Activated CD8-positive, alpha-beta T cell treated with anti-CD3 and anti-CD28 coated beads, Interleukin-2, amount 10 ng/mL, durations not matched to agents 7 days and 5 days (primary cell): ENCODE results near the gene PRR15L. TPM values are rescaled to one million over a fixed set of nuclear protein-coding genes. Genes with fewer than 3 reads are reported as not detected.

Source experiments
- ATAC-seq: fragments of 150-1000 bp; cut with Tn5 transposase; one replicate; pipeline ENCODE4 v1.10.0; 2021; ENCODE audit warnings: moderate library complexity
- CTCF ChIA-PET: fragments of 350-600 bp; sonication (Branson Sonifier 250); formaldehyde crosslinking; loops from one replicate; lab custom pipeline; 2021; ENCODE audit warnings: antibody characterized with exemption; lab: Charles Lee
- POLR2A ChIA-PET: fragments of 350-600 bp; sonication (Branson Sonifier 250); formaldehyde crosslinking; loops from one replicate; lab custom pipeline; 2021; ENCODE audit warnings: antibody characterized with exemption; lab: Charles Lee
- DNase-seq: peaks from one replicate; pipeline ENCODE4 v3.0.0-alpha.2; 2020
- H3K27ac Mint-ChIP-seq: one replicate; pipeline ENCODE4 v1.8.0; 2021; ENCODE audit warnings: mild to moderate bottlenecking, mixed read lengths
- H3K27me3 Mint-ChIP-seq: one replicate; pipeline ENCODE4 v1.8.0; 2021; ENCODE audit warnings: low read depth, mixed read lengths
- H3K36me3 Mint-ChIP-seq: one replicate; pipeline ENCODE4 v1.8.0; 2021; ENCODE audit warnings: low read depth, mixed read lengths
- H3K4me1 Mint-ChIP-seq: one replicate; pipeline ENCODE4 v1.8.0; 2021; ENCODE audit warnings: low read depth, mixed read lengths
- H3K4me3 Mint-ChIP-seq: one replicate; pipeline ENCODE4 v1.8.0; 2021; ENCODE audit warnings: mild to moderate bottlenecking, mixed read lengths
- H3K9me3 Mint-ChIP-seq: one replicate; pipeline ENCODE4 v1.8.0; 2022; ENCODE audit warnings: mixed read lengths; ENCODE audit not compliant: insufficient read depth
- total RNA-seq, 2 experiments: library from RNA; stranded (reverse); gene quantifications; one replicate each; pipeline ENCODE4 v1.2.3, GENCODE V29; 2021

Gene PRR15L
- total RNA-seq, 2 experiments from 2014 or later: not detected

- DNase-seq (no peak), ATAC-seq (no peak)
- Mint-ChIP-seq H3K27me3 (no peaks in the 10 kb centered on the region), H3K36me3 (peaks cover 2% of the 10 kb centered on the region), H3K9me3 (no peaks in the 10 kb centered on the region), H3K27ac (no peak overlapping the region), H3K4me1 (no peaks in the 10 kb centered on the region), H3K4me3 (no peak overlapping the region)
- ChIA-PET CTCF (interaction anchor here (1.1 to 7.7 kb wide), 5 partner anchors 8 to 67 kb away, joined by 3 to 52 read pairs (median 5); partner anchors contain the start of gene CDK5RAP3), POLR2A (interaction anchor here (0.7 to 1.6 kb wide), 4 partner anchors 14 to 61 kb away, joined by 3 to 6 read pairs (median 4); partner anchors contain the start of genes CDK5RAP3 and PNPO)
Observed at GRCh38 chr17:47956791-47957590, 692 bp downstream of the PRR15L start.

GRCh38 chr17:47955497-47956461 is 1.9 kb downstream of the PRR15L start:
- ATAC-seq (no peak), DNase-seq (no peak)
- no peak overlapping the region for H3K4me3 Mint-ChIP-seq
- H3K4me1 Mint-ChIP-seq: no peaks in the 10 kb centered on the region
- H3K27ac Mint-ChIP-seq: no peak overlapping the region
- H3K27me3 Mint-ChIP-seq: no peaks in the 10 kb centered on the region
- CTCF ChIA-PET: interaction anchor here (1.2 to 7.7 kb wide), 6 partner anchors 10 to 66 kb away, joined by 3 to 52 read pairs (median 4); partner anchors contain the start of gene CDK5RAP3
- H3K36me3 Mint-ChIP-seq: peaks cover 2% of the 10 kb centered on the region
- POLR2A ChIA-PET: interaction anchor here (0.6 to 1.1 kb wide), 3 partner anchors 8 to 55 kb away, joined by 3 to 6 read pairs (median 4); partner anchors contain the start of gene PNPO
- H3K9me3 Mint-ChIP-seq: no peaks in the 10 kb centered on the region

- Mint-ChIP-seq H3K4me3 (no peak overlapping the region), H3K27me3 (no peaks in the 10 kb centered on the region), H3K27ac (no peak overlapping the region), H3K9me3 (no peaks in the 10 kb centered on the region), H3K4me1 (peaks cover 13% of the 10 kb centered on the region), H3K36me3 (peaks cover 11% of the 10 kb centered on the region)
- DNase-seq: no peak
- no peak for ATAC-seq
- ChIA-PET POLR2A (interaction anchor here (0.6 to 1.1 kb wide), 2 partner anchors 12 to 37 kb away, joined by 3 to 5 read pairs; partner anchors contain the start of gene PNPO), CTCF (interaction anchor here (4.2 to 10.1 kb wide), 3 partner anchors 8 to 62 kb away, joined by 44 to 120 read pairs (median 52); partner anchors contain the start of gene CDK5RAP3)
Observed at GRCh38 chr17:47953909-47954308, 3.8 kb downstream of the PRR15L start.

- H3K9me3 Mint-ChIP-seq: no peaks in the 10 kb centered on the region
- ATAC-seq (no peak), DNase-seq (no peak)
- H3K36me3 Mint-ChIP-seq: peaks cover 20% of the 10 kb centered on the region
- POLR2A ChIA-PET: interaction anchor here (3.8 kb wide), 1 partner anchor 18 kb away, joined by 21 read pairs; the partner anchor contains the start of gene CDK5RAP3
- no peak overlapping the region for H3K4me3 Mint-ChIP-seq
- H3K27me3 Mint-ChIP-seq: no peaks in the 10 kb centered on the region
- CTCF ChIA-PET: interaction anchor here (1.1 to 12.9 kb wide), 5 partner anchors 11 to 128 kb away, joined by 3 to 328 read pairs (median 34); partner anchors contain the start of genes CDK5RAP3 and PNPO
- H3K4me1 Mint-ChIP-seq: peaks cover 19% of the 10 kb centered on the region
- no peak overlapping the region for H3K27ac Mint-ChIP-seq
Observed at GRCh38 chr17:47952171-47953021, 5.3 kb downstream of the PRR15L start.

GRCh38 chr17:47950448-47950847 is 7.2 kb downstream of the PRR15L start:
- no peak for ATAC-seq
- Mint-ChIP-seq H3K27ac (no peak overlapping the region), H3K4me1 (peaks cover 38% of the 10 kb centered on the region), H3K4me3 (no peak overlapping the region), H3K27me3 (no peaks in the 10 kb centered on the region), H3K36me3 (peaks cover 39% of the 10 kb centered on the region), H3K9me3 (no peaks in the 10 kb centered on the region)
- POLR2A ChIA-PET: interaction anchor here (0.9 to 3.8 kb wide), 2 partner anchors 17 to 20 kb away, joined by 3 to 21 read pairs; partner anchors contain the start of gene CDK5RAP3
- CTCF ChIA-PET: interaction anchor here (0.7 to 12.9 kb wide), 23 partner anchors 9 to 643 kb away, joined by 3 to 328 read pairs (median 5); partner anchors contain the start of genes CDK5RAP3, HOXB5, LRRC46 and MRPL10
- DNase-seq: no peak

GRCh38 chr17:47949946-47950345 is 7.7 kb downstream of the PRR15L start:
- no peaks in the 10 kb centered on the region for H3K27me3 Mint-ChIP-seq
- no peaks in the 10 kb centered on the region for H3K9me3 Mint-ChIP-seq
- no peak for ATAC-seq
- H3K36me3 Mint-ChIP-seq: peaks cover 44% of the 10 kb centered on the region
- no peak overlapping the region for H3K4me3 Mint-ChIP-seq
- ChIA-PET CTCF (interaction anchor here (0.6 to 12.9 kb wide), 30 partner anchors 9 to 643 kb away, joined by 3 to 328 read pairs (median 4); partner anchors contain the start of genes CDK5RAP3, HOXB5, LRRC46 and MRPL10), POLR2A (interaction anchor here (0.6 to 3.8 kb wide), 3 partner anchors 9 to 20 kb away, joined by 3 to 21 read pairs (median 4); partner anchors contain the start of genes CDK5RAP3 and PNPO)
- DNase-seq: no peak
- peak overlapping the region; percentile 77 for H3K27ac Mint-ChIP-seq
- H3K4me1 Mint-ChIP-seq: peaks cover 43% of the 10 kb centered on the region

GRCh38 chr17:47949197-47949759 is 8.4 kb downstream of the PRR15L start:
- POLR2A ChIA-PET: interaction anchor here (0.9 to 3.8 kb wide), 2 partner anchors 21 to 54 kb away, joined by 3 to 21 read pairs; partner anchors contain the start of genes CDK5RAP3 and SP2
- DNase-seq (peak; percentile 87), ATAC-seq (peak; percentile 82)
- CTCF ChIA-PET: interaction anchor here (0.6 to 12.9 kb wide), 35 partner anchors 8 to 310 kb away, joined by 3 to 328 read pairs (median 4); partner anchors contain the start of genes CDK5RAP3, LRRC46, MRPL10 and PNPO
- Mint-ChIP-seq H3K4me1 (peaks cover 49% of the 10 kb centered on the region), H3K27ac (peak overlapping the region; percentile 77), H3K4me3 (peak overlapping the region; percentile 54), H3K9me3 (no peaks in the 10 kb centered on the region), H3K27me3 (no peaks in the 10 kb centered on the region), H3K36me3 (peaks cover 50% of the 10 kb centered on the region)

- POLR2A ChIA-PET: interaction anchor here (0.9 to 3.8 kb wide), 2 partner anchors 22 to 53 kb away, joined by 3 to 21 read pairs; partner anchors contain the start of genes CDK5RAP3 and SP2
- peaks cover 55% of the 10 kb centered on the region for H3K36me3 Mint-ChIP-seq
- H3K4me1 Mint-ChIP-seq: peaks cover 54% of the 10 kb centered on the region
- H3K4me3 Mint-ChIP-seq: no peak overlapping the region
- no peaks in the 10 kb centered on the region for H3K27me3 Mint-ChIP-seq
- CTCF ChIA-PET: interaction anchor here (0.7 to 12.9 kb wide), 24 partner anchors 8 to 300 kb away, joined by 3 to 328 read pairs (median 5); partner anchors contain the start of genes CDK5RAP3, PNPO, PRR15L and SCRN2
- DNase-seq (no peak), ATAC-seq (peak; percentile 10)
- peak overlapping the region; percentile 77 for H3K27ac Mint-ChIP-seq
- H3K9me3 Mint-ChIP-seq: no peaks in the 10 kb centered on the region
Observed at GRCh38 chr17:47948706-47949196, 8.9 kb downstream of the PRR15L start.

GRCh38 chr17:47946929-47947397 is 10.7 kb downstream of the PRR15L start:
- POLR2A ChIA-PET: interaction anchor here (1.0 to 2.9 kb wide), 4 partner anchors 9 to 116 kb away, joined by 3 to 8 read pairs (median 4); partner anchors contain the start of genes CDK5RAP3, LRRC46, MRPL10 and SP2
- DNase-seq (peak; percentile 86), ATAC-seq (peak; percentile 78)
- H3K4me3 Mint-ChIP-seq: no peak overlapping the region
- H3K27ac Mint-ChIP-seq: peak overlapping the region; percentile 91
- CTCF ChIA-PET: interaction anchor here (0.6 to 12.9 kb wide), 33 partner anchors 9 to 905 kb away, joined by 3 to 328 read pairs (median 5); partner anchors contain the start of genes CDK5RAP3, LRRC46, MRPL10 and PRR15L
- H3K27me3 Mint-ChIP-seq: no peaks in the 10 kb centered on the region
- H3K9me3 Mint-ChIP-seq: no peaks in the 10 kb centered on the region
- peaks cover 69% of the 10 kb centered on the region for H3K4me1 Mint-ChIP-seq
- peaks cover 58% of the 10 kb centered on the region for H3K36me3 Mint-ChIP-seq
